Neural cell (in vitro differentiated cells): ENCODE measurements around the gene MECP2. TPM values are rescaled to one million over a fixed set of nuclear protein-coding genes. Genes with fewer than 3 reads are reported as not detected.

ENCODE experiments used
- H2AFZ ChIP-seq: fragments of 200-600, 300-800 bp; sonication (generic), shearing (Covaris generic); 2 replicates; pipeline ENCODE4 v1.6.0; 2014; ENCODE audit warnings: low read depth, mild to moderate bottlenecking, antibody characterized with exemption, low read length, moderate library complexity
- H3F3A ChIP-seq: fragments of 200-600 bp; shearing (Covaris generic); 2 replicates; pipeline ENCODE4 v1.6.1; 2016; ENCODE audit warnings: mild to moderate bottlenecking, moderate library complexity, mixed read lengths, antibody characterized with exemption, low read length; ENCODE audit not compliant: insufficient read depth, poor library complexity, severe bottlenecking
- H3K27ac ChIP-seq: fragments of 200-600, 300-800 bp; sonication (generic), shearing (Covaris generic); 2 replicates; pipeline ENCODE4 v1.5.1; 2014; ENCODE audit warnings: mild to moderate bottlenecking, low read length, moderate library complexity
- H3K27me3 ChIP-seq: fragments of 300-800, 200-600 bp; sonication (generic), shearing (Covaris generic); 2 replicates; pipeline ENCODE4 v1.6.0; 2014; ENCODE audit warnings: mild to moderate bottlenecking, low read depth, low read length, moderate library complexity; ENCODE audit not compliant: insufficient read depth
- H3K36me3 ChIP-seq: fragments of 300-800, 200-600 bp; sonication (generic), shearing (Covaris generic); 2 replicates; pipeline ENCODE4 v1.5.1; 2014; ENCODE audit warnings: mild to moderate bottlenecking, antibody characterized with exemption, low read length, moderate library complexity; ENCODE audit not compliant: insufficient read depth
- H3K4me2 ChIP-seq: fragments of 300-800, 200-600 bp; sonication (generic), shearing (Covaris generic); 2 replicates; pipeline ENCODE4 v1.6.0; 2014; ENCODE audit warnings: mild to moderate bottlenecking, low read length
- H3K4me3 ChIP-seq: fragments of 300-800, 200-600 bp; sonication (generic), shearing (Covaris generic); 2 replicates; pipeline ENCODE4 v1.5.1; 2014; ENCODE audit warnings: mild to moderate bottlenecking, low read length, moderate library complexity
- H3K79me2 ChIP-seq: fragments of 200-600 bp; shearing (Covaris generic); replicated peaks from 2 replicates; pipeline ENCODE4 v1.6.0; 2014; ENCODE audit warnings: mild to moderate bottlenecking, low read length, moderate library complexity; ENCODE audit not compliant: insufficient read depth
- H3K9ac ChIP-seq: fragments of 300-800, 200-600 bp; sonication (generic), shearing (Covaris generic); 2 replicates; pipeline ENCODE4 v1.6.1; 2016; ENCODE audit warnings: mild to moderate bottlenecking, low read length, mixed read lengths
- H3K9me2 ChIP-seq: fragments of 200-600 bp; shearing (Covaris generic); 2 replicates; pipeline ENCODE4 v1.6.1; 2016; ENCODE audit warnings: mild to moderate bottlenecking, low read length, mixed read lengths; ENCODE audit not compliant: insufficient read depth
- H3K9me3 ChIP-seq: fragments of 200-600, 300-800 bp; sonication (generic), shearing (Covaris generic); 2 replicates; pipeline ENCODE4 v1.6.1; 2016; ENCODE audit warnings: mild to moderate bottlenecking, mixed run types, low read length, moderate library complexity, mixed read lengths
- H4K20me1 ChIP-seq: fragments of 200-600 bp; shearing (Covaris generic); 2 replicates; pipeline ENCODE4 v1.6.1; 2016; ENCODE audit warnings: mild to moderate bottlenecking, mixed run types; ENCODE audit not compliant: insufficient read depth
- CTCF ChIP-seq: fragments of 450-650 bp; IDR thresholded peaks from 2 replicates; pipeline ENCODE4 v1.5.1; 2014; ENCODE audit warnings: antibody characterized with exemption, mild to moderate bottlenecking, moderate library complexity; ENCODE audit not compliant: poor library complexity, severe bottlenecking
- EP300 ChIP-seq: fragments of 450-650 bp; conservative IDR thresholded peaks from 2 replicates; pipeline ENCODE4 v1.6.1; 2014; ENCODE audit warnings: antibody characterized with exemption, mild to moderate bottlenecking, moderate library complexity; ENCODE audit not compliant: poor library complexity, severe bottlenecking
- EZH2 ChIP-seq: fragments of 200-600, 300-800 bp; shearing (Covaris generic), sonication (generic); IDR thresholded peaks from 2 replicates; pipeline ENCODE4 v1.6.1; 2014; ENCODE audit warnings: antibody characterized with exemption, low read length, borderline replicate concordance, mild to moderate bottlenecking; ENCODE audit not compliant: insufficient read depth, poor library complexity, severe bottlenecking
- MXI1 ChIP-seq: fragments of 450-650 bp; conservative IDR thresholded peaks from 2 replicates; pipeline ENCODE4 v1.6.1; 2014; ENCODE audit warnings: antibody characterized with exemption, mild to moderate bottlenecking; ENCODE audit not compliant: poor library complexity, severe bottlenecking
- POLR2AphosphoS5 ChIP-seq: IDR thresholded peaks from 2 replicates; pipeline ENCODE4 v1.6.1; 2012
- RAD21 ChIP-seq: fragments of 450-650 bp; conservative IDR thresholded peaks from 2 replicates; pipeline ENCODE4 v1.6.1; 2014; ENCODE audit warnings: antibody characterized with exemption, mild to moderate bottlenecking, moderate library complexity
- REST ChIP-seq: IDR thresholded peaks from 2 replicates; pipeline ENCODE4 v1.6.1; 2012; ENCODE audit warnings: borderline replicate concordance
- SMC3 ChIP-seq: fragments of 450-650 bp; conservative IDR thresholded peaks from 2 replicates; pipeline ENCODE4 v1.6.1; 2014; ENCODE audit warnings: antibody characterized with exemption, mild to moderate bottlenecking, moderate library complexity; ENCODE audit not compliant: poor library complexity
- TAF1 ChIP-seq: IDR thresholded peaks from 2 replicates; pipeline ENCODE4 v1.6.1; 2012; ENCODE audit warnings: low read depth
- polyA plus RNA-seq: library from polyadenylated mRNA; depleted of rRNA; stranded (reverse); fragments of >200 nt; gene quantifications from 2 replicates; pipeline ENCODE4 v1.2.3, GENCODE V29; 2014

The MECP2 gene
- polyA plus RNA-seq, 1 donor from 2014 or later: 14.5 TPM

GRCh38 chrX:154000051-154000450, 97.5 kb downstream of the MECP2 start:
- Histone ChIP-seq H3K79me2 (no peaks in the 10 kb centered on the region), H3K27ac (no peak overlapping the region), H3K9me3 (no peaks in the 10 kb centered on the region), H3K36me3 (no peaks in the 10 kb centered on the region), H3F3A (no peaks in the 10 kb centered on the region), H2AFZ (no peak overlapping the region), H4K20me1 (no peaks in the 10 kb centered on the region), H3K9ac (no peak overlapping the region), H3K4me2 (no peak overlapping the region), H3K4me3 (no peak overlapping the region), H3K9me2 (no peaks in the 10 kb centered on the region), H3K27me3 (no peaks in the 10 kb centered on the region)
- TF ChIP-seq CTCF (no peak), MXI1 (no peak), RAD21 (no peak), TAF1 (no peak), POLR2AphosphoS5 (no peak), SMC3 (no peak), REST (no peak), EP300 (no peak), EZH2 (no peak)

GRCh38 chrX:153999359-154000037, 98.0 kb downstream of the MECP2 start:
- Histone ChIP-seq H3K4me3 (no peak overlapping the region), H4K20me1 (no peaks in the 10 kb centered on the region), H3K9ac (no peak overlapping the region), H3K27me3 (no peaks in the 10 kb centered on the region), H2AFZ (no peak overlapping the region), H3K4me2 (no peak overlapping the region), H3K79me2 (no peaks in the 10 kb centered on the region), H3K27ac (no peak overlapping the region), H3K9me3 (no peaks in the 10 kb centered on the region), H3F3A (no peaks in the 10 kb centered on the region), H3K9me2 (no peaks in the 10 kb centered on the region), H3K36me3 (no peaks in the 10 kb centered on the region)
- TF ChIP-seq TAF1: no peak
- TF ChIP-seq CTCF: no peak
- no peak for TF ChIP-seq REST
- TF ChIP-seq POLR2AphosphoS5: no peak
- TF ChIP-seq RAD21: no peak
- TF ChIP-seq EP300: no peak
- no peak for TF ChIP-seq SMC3
- no peak for TF ChIP-seq MXI1
- no peak for TF ChIP-seq EZH2
